Ectodermal cell (in vitro differentiated cells): Measurements from ENCODE around the gene ADAMTS2.
"Not testable (repeated sequence)": the region's sequence is repeated elsewhere in the genome, so short reads cannot be mapped to it uniquely, and the experiment has no call there.

Experiments used
- H3K27ac ChIP-seq: 2 replicates; pipeline ENCODE4 v1.7.0; 2013; ENCODE audit warnings: mild to moderate bottlenecking, low read depth, low read length; ENCODE audit not compliant: insufficient read depth, poor library complexity, severe bottlenecking
- H3K27me3 ChIP-seq: 2 replicates; pipeline ENCODE4 v1.7.0; 2013; ENCODE audit warnings: mild to moderate bottlenecking, low read length; ENCODE audit not compliant: insufficient read depth, control insufficient read depth, poor library complexity, severe bottlenecking
- H3K36me3 ChIP-seq: one replicate; pipeline ENCODE4 v1.7.0; 2013; ENCODE audit warnings: low read length; ENCODE audit not compliant: control insufficient read depth, insufficient read depth
- H3K4me1 ChIP-seq: one replicate; pipeline ENCODE4 v1.7.0; 2013; ENCODE audit warnings: low read length; ENCODE audit not compliant: control insufficient read depth, insufficient read depth
- H3K4me3 ChIP-seq: 2 replicates; pipeline ENCODE4 v1.7.0; 2013; ENCODE audit warnings: low read depth, low read length, control low read depth; ENCODE audit not compliant: insufficient read depth
- H3K9me3 ChIP-seq: 2 replicates; pipeline ENCODE4 v1.7.0; 2013; ENCODE audit warnings: mild to moderate bottlenecking, low read length, moderate library complexity; ENCODE audit not compliant: control insufficient read depth
- WGBS, 2 experiments: methylation state at CpG; one replicate each; pipeline ENCODE4 v1.1.7; 2013; ENCODE audit warnings: missing lambda C conversion rate in 2 of 2; 5-methylcytosine and 5-hydroxymethylcytosine counted together

ADAMTS2 gene

GRCh38 chr5:179287631-179288030 lies 57.6 kb downstream of the ADAMTS2 start:
- no peaks in the 10 kb centered on the region for H3K27me3 ChIP-seq
- no peaks in the 10 kb centered on the region for H3K9me3 ChIP-seq
- no peak overlapping the region for H3K4me3 ChIP-seq
- 90 to 93% methylated on average over 10 of the region's 10 CpGs for WGBS, 2 experiments
- H3K4me1 ChIP-seq, result peaks cover 13% of the 10 kb centered on the region
- H3K36me3 ChIP-seq, result no peaks in the 10 kb centered on the region
- no peak overlapping the region for H3K27ac ChIP-seq

GRCh38 chr5:179287071-179287470 lies 58.2 kb downstream of the ADAMTS2 start:
- Histone ChIP-seq H3K9me3 (no peaks in the 10 kb centered on the region), H3K36me3 (no peaks in the 10 kb centered on the region), H3K4me3 (no peak overlapping the region), H3K27ac (no peak overlapping the region), H3K4me1 (peaks cover 13% of the 10 kb centered on the region), H3K27me3 (no peaks in the 10 kb centered on the region)
- WGBS, 2 experiments, result 92% methylated on average over 13 of the region's 13 CpGs

DNA sequence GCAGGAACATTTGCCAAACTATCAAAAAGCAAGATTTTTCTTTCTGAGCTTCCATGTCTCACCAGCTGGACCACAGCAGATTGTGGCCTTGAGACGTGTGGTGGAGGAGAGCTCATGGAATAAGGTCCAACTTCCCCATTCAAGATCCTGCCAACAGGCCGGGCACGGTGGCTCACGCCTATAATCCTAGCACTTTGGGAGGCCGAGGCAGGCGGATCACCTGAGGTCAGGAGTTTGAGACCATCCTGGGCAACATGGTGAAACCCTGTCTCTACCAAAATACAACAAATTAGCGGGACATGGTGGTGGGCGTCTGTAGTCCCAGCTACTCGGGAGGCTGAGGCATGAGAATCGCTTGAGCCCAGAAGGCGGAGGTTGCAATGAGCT lies 59.5 kb downstream of the ADAMTS2 start:
- WGBS, 2 experiments, result 94 to 96% methylated on average over 11 of the region's 11 CpGs
- H3K27me3 ChIP-seq, result not testable (repeated sequence)

DNA sequence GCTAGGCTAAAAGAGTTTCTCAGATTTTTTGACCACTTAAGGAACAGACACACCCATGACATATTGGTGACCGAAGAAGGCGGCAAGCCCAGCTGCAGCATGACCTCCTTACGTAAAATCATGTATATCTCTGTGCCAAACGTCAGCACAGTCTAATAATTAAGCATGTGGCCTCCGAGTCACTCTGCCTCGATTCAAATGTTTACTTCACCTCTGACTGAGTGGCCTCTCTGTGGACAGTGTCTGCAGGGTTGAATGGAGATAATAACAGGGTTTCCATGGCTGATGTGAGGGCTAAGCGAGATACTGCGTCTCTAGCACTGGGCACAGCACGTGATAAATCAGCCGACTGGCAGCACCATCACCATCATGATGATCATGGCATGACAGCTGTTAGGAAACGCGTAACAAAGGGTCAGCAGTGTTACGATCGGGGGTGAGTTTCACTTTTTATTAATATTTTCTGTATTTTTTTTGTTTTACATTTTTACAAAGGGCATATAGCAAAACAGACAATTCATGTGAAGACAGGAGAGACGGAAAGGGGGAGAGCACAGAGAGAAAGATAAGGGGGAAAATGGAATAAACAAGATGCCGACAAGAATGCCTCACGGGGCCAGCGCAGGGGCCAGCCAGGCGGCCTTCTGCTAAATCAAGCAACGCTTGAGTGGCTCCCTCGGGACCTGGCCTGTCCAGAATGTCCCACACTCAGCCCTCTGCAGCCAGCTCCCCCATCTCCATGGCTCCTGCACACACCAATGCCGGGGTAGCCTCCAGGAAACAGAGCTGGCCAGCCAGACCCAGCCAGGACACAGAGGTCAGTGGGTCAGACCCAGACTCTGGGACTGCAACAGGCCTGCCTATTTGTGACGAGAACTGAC lies 60.3 kb downstream of the ADAMTS2 start:
- no peaks in the 10 kb centered on the region for H3K9me3 ChIP-seq
- no peak overlapping the region for H3K4me3 ChIP-seq
- H3K36me3 ChIP-seq, result no peaks in the 10 kb centered on the region
- 89 to 94% methylated on average over 21 to 23 of the region's 23 CpGs for WGBS, 2 experiments
- H3K27me3 ChIP-seq, result no peaks in the 10 kb centered on the region
- H3K4me1 ChIP-seq, result peaks cover 13% of the 10 kb centered on the region
- H3K27ac ChIP-seq, result no peak overlapping the region

More for the DNA sequence above, 59.5 kb downstream of the ADAMTS2 start:
- H3K4me3 ChIP-seq, H3K9me3 ChIP-seq, H3K36me3 ChIP-seq, H3K27ac ChIP-seq: not testable (repeated sequence)
- H3K4me1 ChIP-seq, result peaks cover 13% of the 10 kb centered on the region

DNA sequence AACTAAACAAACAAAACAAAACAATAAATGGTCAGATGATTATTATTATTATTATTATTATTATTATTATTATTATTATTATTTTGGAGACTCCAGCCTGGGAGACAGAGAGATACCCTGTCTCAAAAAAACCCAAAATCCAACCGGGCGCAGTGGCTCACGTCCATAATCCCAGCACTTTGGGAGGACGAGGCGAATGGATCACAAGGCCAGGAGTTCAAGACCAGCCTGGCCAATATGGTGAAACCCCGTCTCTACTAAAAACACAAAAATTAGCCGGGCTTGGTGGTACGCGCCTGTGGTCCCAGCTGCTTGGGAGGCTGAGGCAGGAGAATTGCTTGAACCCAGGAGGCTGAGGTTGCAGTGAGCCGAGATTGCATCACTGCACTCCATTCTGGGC lies 61.4 kb downstream of the ADAMTS2 start:
- not testable (repeated sequence) for H3K4me3 ChIP-seq, H3K36me3 ChIP-seq, H3K9me3 ChIP-seq, H3K27me3 ChIP-seq, H3K27ac ChIP-seq
- H3K4me1 ChIP-seq, result peaks cover 13% of the 10 kb centered on the region
- WGBS, 2 experiments, result 93 to 96% methylated on average over 10 of the region's 10 CpGs

GRCh38 chr5:179281694-179282093 lies 63.6 kb downstream of the ADAMTS2 start:
- Histone ChIP-seq H3K9me3 (no peaks in the 10 kb centered on the region), H3K27ac (no peak overlapping the region), H3K4me1 (peaks cover 2% of the 10 kb centered on the region), H3K36me3 (no peaks in the 10 kb centered on the region), H3K27me3 (no peaks in the 10 kb centered on the region), H3K4me3 (no peak overlapping the region)
- 94 to 100% methylated on average over 1 of the region's 1 CpG for WGBS, 2 experiments

DNA sequence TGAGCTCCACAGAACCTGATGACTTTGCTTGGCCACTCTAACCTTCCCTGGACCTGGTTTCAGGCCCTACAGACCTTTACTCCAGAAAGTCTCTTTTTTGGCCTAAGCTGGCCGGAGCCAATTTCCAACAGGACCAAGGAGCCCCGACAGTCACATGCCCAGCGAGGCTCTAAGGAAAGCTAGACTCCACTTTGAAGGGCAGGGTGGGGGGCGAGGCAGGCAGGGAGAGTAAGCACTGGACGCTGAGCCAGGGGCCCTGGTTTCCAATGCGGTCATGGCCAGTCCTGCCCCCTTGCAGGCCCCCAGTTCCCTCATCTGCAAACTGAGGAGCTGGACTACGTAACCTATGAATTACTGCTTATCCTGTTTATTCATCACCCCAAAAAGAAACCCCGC lies 65.2 kb downstream of the ADAMTS2 start:
- Histone ChIP-seq H3K9me3 (no peaks in the 10 kb centered on the region), H3K27me3 (no peaks in the 10 kb centered on the region), H3K36me3 (no peaks in the 10 kb centered on the region), H3K27ac (no peak overlapping the region), H3K4me1 (no peaks in the 10 kb centered on the region), H3K4me3 (no peak overlapping the region)
- 91 to 92% methylated on average over 8 of the region's 8 CpGs for WGBS, 2 experiments

GRCh38 chr5:179279347-179280094 lies 65.7 kb downstream of the ADAMTS2 start:
- H3K36me3 ChIP-seq, result no peaks in the 10 kb centered on the region
- WGBS, 2 experiments, result 83 to 84% methylated on average over 14 of the region's 14 CpGs
- no peaks in the 10 kb centered on the region for H3K9me3 ChIP-seq
- H3K27ac ChIP-seq, result no peak overlapping the region
- no peaks in the 10 kb centered on the region for H3K4me1 ChIP-seq
- no peak overlapping the region for H3K4me3 ChIP-seq
- H3K27me3 ChIP-seq, result no peaks in the 10 kb centered on the region

- Histone ChIP-seq H3K36me3 (no peaks in the 10 kb centered on the region), H3K4me3 (no peak overlapping the region), H3K27me3 (no peaks in the 10 kb centered on the region), H3K4me1 (peaks cover 1% of the 10 kb centered on the region), H3K27ac (peak overlapping the region; percentile 50), H3K9me3 (no peaks in the 10 kb centered on the region)
- whole genome bisulfite sequencing, 2 experiments, result 68 to 72% methylated on average over 5 of the region's 5 CpGs
Measured at GRCh38 chr5:179278546-179278945, 66.7 kb downstream of the ADAMTS2 start.

- peaks cover 6% of the 10 kb centered on the region for H3K4me1 ChIP-seq
- H3K9me3 ChIP-seq, result no peaks in the 10 kb centered on the region
- H3K4me3 ChIP-seq, result no peak overlapping the region
- 78 to 85% methylated on average over 10 of the region's 10 CpGs for WGBS, 2 experiments
- peak overlapping the region; percentile 50 for H3K27ac ChIP-seq
- H3K36me3 ChIP-seq, result no peaks in the 10 kb centered on the region
- H3K27me3 ChIP-seq, result no peaks in the 10 kb centered on the region
Measured at GRCh38 chr5:179278119-179278518, 67.1 kb downstream of the ADAMTS2 start.
